ENCODE data around the gene LARP4.

DNA sequence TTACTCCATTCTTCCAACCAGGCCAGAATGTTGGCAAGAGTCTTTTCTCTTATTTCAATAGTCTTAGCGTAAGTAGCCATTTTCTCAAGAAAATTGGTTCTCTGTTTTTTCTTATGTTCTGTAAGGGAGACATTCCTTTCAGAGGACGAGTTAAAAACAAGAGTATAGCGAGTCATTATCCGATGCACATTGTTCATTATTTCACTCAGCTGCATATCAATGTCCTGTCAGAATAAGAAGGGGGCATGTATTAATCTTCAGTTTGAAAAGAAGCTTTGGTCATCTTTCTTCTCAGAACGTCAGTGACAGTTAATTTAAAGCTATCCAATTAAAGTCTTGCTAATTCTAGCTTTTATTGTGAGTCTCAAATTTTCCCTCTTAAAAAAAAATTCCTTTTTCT lies 37.5 kb upstream of the LARP4 start:
- TF ChIP-seq, protein P1, sequence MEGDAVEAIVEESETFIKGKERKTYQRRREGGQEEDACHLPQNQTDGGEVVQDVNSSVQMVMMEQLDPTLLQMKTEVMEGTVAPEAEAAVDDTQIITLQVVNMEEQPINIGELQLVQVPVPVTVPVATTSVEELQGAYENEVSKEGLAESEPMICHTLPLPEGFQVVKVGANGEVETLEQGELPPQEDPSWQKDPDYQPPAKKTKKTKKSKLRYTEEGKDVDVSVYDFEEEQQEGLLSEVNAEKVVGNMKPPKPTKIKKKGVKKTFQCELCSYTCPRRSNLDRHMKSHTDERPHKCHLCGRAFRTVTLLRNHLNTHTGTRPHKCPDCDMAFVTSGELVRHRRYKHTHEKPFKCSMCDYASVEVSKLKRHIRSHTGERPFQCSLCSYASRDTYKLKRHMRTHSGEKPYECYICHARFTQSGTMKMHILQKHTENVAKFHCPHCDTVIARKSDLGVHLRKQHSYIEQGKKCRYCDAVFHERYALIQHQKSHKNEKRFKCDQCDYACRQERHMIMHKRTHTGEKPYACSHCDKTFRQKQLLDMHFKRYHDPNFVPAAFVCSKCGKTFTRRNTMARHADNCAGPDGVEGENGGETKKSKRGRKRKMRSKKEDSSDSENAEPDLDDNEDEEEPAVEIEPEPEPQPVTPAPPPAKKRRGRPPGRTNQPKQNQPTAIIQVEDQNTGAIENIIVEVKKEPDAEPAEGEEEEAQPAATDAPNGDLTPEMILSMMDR (IDR thresholded peaks at IDR 0.05) = no peak
- no peak for TF ChIP-seq POLR2A (IDR thresholded peaks at IDR 0.05)
